IPS-NIHi7 (cell line): ENCODE data around the gene DPP7.

Experiments used
- DNase-seq: peaks from one replicate; pipeline ENCODE4 v3.0.0; 2012; ENCODE audit warnings: mixed read lengths; ENCODE audit errors: extremely low spot score

The DPP7 gene

DNA sequence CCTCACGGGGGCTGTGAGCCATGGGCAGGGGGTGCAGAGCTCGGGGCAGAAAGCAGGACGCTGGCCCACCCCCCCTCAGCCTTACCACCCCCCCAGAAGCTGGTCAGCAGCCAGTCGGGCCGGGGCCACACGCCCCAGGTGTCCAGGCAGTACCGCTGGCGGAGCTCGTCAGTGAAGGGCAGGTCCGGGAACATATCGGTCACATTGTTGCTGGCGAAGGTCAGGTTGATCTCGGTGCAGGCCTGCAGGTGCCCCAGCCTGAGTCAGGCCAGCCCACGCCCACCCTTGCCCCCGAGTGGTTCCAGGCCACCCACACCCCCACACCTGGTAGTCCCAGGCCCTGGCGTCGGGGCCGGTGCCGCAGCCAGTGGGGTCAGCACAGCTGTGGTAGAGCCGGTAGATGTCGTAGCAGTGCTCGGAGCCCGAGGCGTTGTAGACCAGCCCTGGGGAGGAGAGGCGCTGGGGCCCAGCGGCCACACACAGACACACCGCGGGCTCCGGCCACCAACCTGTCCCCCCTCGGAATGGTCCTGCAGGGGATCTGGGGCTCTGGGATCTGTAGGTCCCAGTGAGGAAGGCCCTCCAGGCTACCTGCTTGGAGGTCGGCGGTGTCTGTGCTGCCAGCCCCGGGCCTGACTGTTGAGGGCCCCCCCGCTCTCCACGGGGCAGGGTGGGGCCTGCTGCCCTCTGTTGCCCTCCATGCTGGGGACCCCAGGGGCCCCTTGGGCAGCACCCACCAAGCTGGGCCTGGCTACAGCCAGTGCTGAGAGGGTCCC is 2.6 kb downstream of the DPP7 start:
- DNase-seq: no peak

DNA sequence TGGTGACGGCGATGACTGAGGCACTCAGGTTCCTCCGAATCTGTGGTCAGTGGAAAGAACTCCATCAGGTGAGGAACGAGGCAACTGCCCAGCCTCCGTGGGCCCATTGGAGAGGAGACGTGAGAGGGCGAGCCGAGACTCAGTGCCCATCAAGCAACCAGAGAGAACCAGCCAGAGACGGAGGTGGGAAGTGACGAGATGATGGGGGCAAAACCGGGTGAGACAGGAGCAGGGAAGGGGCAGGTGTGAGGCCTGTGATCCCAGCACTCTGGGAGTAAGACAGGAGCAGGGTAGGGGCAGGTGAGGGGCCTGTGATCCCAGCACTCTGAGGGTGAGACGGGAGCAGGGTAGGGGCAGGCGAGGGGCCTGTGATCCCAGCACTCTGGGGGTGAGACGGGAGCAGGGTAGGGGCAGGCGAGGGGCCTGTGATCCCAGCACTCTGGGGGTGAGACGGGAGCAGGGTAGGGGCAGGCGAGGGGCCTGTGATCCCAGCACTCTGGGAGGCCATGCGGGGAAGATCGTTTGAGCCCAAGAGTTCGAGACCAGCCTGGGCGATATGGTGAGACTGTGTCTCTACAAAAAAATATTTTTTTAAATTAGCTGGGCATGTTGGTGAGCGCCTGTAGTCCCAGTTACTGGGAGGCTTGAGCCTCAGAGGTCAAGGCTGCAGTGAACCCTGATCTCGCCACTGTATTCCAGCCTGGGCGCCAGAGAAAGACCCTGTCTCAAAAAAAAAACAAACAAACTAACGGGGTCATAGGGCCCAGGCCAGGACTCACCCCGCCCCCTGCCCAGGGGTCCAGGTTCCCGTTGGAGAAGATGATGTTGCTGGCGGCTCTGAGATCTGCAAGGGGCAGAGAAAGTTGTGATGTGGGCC is 3.4 kb downstream of the DPP7 start:
- DNase-seq: no peak

DNA sequence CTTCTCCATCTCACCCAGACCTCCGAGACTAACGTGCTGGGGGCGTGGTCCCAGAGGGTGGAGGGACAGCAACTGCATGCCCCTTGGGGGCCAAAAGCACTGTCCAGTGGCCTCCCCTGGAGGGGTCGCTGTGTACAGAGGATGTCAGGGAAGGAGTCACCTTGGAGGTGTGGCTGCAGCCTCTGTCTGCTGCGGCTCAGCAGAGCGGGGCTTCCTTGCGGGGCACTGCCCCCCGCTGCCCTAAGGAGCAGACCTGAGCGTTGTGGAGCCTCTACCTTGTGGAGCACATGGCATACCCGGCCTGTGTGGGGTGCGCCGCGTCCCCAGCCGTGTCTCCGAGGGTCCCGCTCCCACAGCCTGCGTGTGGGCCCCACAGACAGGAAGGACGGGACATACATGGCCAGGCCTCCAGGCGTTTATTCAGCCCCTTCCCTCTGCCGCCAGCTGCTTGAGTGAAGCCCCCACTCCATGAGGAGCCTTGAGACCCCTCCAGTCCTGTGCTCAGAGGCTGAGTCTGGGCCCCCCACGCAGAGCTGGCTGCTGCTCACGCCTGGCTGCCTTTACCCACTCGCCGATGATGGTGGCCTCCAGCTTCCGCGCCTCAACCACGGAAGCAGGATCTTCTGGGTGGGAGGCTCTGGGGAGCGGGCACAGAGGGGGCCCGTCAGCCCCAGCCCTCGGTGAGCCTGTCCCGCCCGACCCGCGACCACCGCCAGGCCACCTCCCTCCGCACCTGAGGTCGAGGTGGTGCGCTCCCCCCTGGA is 4.2 kb downstream of the DPP7 start:
- no peak for DNase-seq

DNA sequence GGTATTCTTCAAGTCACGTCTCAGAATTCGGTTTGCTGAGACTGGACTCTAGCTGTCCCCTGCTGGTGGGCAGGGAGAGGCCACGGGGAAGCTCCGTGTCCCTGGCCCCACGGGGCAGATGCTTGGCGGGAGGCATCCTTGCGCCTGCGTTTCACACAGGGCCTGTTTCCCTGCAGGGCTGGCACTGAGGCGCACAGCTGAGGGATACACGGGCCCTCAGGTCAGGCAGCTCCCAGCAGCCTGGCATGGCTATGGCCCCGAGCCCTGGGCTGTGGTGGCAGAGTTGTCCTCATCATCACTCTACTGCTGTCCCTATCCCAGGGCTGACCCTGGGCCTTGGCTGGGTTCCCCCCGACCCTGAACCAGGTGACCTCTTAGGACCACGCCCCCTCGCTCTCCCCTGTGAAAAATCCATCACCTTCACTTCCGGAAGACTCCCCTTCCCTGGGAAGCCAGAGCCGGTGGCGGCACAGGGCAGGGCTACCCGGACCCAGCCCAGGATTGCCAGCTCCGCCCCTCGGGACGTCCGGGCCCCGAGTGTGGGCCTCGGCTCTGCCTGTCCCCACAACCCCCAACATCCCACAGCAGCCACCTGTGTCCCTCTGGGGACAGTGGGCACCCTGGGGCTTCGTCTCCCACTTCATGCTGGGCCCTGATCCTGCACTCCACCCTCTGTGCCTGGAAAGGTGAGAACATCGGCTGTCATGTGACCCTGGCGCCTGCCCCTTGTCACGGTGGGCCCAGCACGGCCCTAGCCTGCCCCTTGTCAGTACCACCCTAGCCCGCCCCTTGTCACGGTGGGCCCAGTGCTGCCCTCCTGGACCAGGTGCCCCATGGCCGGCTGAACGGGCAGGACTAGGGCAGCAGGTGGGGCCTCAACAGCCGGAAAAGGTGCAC is 5.0 kb downstream of the DPP7 start:
- DNase-seq: no peak

DNA sequence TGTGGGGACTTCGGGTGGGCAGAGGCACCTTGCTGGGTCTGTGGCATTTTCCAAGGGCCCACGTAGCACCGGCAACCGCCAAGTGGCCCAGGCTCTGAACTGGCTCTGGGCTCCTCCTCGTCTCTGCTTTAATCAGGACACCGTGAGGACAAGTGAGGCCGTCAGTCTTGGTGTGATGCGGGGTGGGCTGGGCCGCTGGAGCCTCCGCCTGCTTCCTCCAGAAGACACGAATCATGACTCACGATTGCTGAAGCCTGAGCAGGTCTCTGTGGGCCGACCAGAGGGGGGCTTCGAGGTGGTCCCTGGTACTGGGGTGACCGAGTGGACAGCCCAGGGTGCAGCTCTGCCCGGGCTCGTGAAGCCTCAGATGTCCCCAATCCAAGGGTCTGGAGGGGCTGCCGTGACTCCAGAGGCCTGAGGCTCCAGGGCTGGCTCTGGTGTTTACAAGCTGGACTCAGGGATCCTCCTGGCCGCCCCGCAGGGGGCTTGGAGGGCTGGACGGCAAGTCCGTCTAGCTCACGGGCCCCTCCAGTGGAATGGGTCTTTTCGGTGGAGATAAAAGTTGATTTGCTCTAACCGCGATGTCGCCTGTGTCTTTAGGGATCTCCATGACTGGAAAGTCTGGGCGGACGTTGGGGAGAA is 5.8 kb downstream of the DPP7 start:
- no peak for DNase-seq

DNA sequence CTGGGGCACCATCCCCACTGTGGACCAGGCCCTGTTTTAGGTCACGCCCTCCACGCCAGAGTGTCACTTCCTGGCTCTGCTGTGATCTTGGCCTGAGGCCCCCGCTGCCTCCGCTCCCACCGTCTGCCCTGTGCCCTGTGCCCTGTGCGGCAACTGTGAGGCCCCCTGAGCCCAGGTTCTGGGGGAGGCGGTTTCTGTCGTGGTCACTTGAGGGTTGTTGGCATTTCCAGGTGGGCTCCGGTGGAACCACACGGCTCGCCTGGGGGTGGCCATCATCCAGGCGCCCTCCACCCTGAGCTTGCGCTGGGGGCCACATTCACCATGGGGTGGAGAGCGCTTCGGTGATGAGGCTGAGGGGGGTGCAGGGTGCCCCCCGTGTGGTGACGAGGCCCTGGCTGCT is 6.6 kb downstream of the DPP7 start:
- no peak for DNase-seq

DNA sequence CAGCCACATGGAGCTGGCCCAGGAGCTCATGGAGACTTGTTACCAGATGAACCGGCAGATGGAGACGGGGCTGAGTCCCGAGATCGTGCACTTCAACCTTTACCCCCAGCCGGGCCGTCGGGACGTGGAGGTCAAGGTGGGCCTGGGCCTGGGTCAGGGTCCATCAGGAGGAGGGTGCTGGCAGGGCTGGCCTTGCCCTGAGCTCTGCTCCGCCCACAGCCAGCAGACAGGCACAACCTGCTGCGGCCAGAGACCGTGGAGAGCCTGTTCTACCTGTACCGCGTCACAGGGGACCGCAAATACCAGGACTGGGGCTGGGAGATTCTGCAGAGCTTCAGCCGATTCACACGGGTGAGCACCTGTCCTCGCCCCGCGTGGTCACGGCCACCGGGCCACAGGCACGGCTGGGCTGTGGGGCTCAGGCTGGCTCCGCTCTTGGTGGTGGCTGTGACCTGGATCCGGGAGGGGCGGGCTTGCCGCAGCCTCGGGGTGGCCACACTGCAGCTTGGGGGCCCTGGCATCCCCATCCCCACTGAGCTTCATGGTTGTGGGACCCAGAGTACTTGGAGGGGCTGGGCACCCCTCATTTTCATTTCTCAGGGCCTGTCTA is 7.1 kb downstream of the DPP7 start:
- DNase-seq: no peak

DNA sequence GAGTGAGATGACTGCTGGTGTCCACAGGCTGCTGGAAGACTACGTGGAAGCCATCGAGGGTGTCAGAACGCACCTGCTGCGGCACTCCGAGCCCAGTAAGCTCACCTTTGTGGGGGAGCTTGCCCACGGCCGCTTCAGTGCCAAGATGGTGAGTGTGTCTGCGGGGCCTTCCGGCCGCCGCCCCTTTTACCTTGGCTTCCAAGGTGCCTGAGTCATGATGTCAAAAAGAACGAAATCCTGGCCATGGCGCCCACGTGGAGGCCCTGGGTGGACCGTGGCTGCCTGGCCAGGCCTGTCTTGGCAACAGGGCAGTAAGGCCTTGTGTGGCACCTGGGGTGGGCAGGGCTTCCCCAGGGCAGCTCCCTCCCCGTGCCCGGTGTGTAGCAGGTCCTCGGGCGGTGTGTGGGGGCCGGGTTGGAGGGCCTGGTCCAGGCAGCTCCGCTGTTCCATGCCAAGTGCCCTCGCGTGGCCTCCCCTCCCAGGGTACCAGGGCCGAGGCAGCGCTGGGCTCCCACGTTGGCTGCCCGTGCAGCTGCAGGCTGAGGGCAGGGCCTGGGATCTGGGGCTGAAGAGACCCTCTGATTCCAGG is 7.8 kb downstream of the DPP7 start:
- no peak for DNase-seq

DNA sequence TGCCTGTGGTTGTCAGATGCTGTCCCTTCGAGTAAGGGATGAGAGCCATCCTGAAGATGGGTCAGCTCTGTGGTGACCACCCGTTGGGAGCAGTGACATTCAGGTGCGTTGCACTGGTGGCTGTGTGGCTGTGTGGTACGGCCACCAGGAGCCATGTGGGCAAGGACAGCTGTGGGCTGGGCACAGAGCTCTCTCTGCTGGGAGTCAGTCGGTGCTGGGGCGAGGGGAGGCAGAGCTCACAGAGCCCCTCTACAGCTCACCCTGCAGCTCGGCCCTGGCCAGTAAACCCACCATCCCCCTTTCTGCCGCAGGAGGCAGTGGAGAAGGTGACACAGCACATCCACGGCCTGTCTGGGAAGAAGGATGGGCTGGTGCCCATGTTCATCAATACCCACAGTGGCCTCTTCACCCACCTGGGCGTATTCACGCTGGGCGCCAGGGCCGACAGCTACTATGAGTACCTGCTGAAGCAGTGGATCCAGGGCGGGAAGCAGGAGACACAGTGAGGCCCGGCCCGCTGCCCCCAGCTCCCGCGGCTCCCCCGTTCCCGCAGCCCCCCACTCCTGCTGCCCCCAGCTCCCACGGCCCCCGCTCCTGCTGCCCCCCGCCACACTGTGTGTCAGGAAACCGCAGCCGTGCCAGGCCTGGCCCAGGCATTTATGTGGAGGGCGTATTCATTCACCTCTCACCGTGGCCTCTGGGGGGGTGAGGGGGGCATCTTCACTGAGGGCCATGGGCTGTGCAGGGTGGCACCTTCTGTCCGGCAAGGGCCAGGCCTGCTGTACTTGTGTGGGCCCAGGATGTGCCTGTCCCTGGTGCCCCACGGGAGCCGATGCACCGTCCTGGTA is 8.5 kb downstream of the DPP7 start:
- no peak for DNase-seq

DNA sequence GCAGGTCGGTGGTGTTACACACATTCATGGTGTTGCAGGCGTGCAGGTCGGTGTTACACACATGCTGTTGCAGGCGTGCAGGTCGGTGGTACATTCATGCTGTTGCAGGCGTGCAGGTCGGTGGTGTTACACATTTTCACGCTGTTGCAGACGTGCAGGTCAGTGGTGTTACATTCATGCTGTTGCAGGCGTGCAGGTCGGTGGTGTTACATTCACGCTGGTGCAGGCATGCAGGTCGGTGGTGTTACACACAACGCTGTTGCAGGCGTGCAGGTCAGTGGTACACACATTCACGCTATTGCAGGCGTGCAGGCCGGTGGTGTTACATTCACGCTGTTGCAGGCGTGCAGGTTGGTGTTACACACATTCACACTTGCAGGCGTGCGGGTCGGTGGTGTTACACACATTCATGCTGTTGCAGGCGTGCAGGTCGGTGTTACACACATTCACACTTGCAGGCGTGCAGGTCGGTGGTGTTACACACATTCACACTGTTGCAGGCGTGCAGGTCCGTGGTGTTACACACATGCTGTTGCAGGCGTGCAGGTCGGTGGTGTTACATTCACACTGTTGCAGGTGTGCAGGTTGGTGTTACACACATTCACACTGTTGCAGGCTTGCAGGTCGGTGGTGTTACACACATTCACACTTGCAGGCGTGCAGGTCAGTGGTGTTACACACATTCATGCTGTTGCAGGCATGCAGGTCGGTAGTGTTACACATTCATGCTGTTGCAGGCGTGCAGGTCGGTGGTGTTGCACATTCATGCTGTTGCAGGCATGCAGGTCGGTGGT is 11.1 kb downstream of the DPP7 start:
- no peak for DNase-seq

DNA sequence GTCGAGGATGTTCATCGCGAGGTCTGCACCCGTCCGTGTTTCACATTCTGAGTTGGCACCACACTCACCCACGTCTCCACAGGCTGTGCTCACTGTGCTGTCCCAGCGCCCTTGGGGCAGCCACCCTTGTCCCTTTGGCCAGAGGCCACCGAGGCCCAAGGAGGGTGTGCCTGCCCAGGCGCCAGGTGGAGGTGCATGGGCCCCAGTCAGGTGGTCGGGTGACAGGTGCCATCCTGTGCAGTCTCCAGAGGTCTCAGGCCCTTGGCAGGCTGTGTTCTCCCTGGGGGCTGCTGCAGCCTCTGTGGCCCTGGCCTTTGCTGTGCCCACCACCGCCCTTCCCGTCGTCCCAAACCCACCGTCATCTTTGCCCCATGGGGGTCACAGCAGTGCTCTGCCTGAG is 15.3 kb downstream of the DPP7 start:
- no peak for DNase-seq

DNA sequence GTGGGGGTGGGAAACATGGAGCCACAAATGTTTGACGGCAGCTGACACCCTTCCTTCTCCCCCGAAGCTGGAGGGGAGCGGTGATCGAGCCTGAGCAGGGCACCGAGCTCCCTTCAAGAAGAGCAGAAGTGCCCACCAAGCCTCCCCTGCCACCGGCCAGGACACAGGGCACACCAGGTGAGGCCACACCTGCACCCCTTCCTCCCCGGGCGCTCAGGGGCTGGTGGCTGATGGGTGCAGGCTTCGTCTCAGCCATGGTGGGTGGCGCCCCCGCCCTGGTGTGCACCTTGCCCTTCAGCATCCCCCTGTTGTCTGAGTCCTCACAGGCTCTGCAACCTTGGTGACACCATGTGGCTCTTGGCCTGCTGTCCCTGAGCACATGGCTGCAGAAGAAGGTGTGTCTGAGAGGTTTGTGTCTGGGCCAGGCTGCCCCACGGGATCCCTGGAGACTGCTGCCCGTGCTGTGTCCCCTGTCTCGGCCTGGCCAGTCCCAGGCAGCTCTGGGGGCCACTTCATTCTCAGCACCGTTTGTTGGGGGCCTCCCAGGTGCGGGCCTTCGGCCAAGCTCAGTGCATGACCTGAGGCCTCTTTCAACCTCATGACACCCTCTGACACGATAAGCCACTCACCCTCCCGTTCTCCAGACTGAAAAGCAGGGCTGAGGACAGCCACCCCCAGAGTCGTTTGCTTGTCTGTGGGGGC is 16.6 kb downstream of the DPP7 start:
- DNase-seq: no peak

DNA sequence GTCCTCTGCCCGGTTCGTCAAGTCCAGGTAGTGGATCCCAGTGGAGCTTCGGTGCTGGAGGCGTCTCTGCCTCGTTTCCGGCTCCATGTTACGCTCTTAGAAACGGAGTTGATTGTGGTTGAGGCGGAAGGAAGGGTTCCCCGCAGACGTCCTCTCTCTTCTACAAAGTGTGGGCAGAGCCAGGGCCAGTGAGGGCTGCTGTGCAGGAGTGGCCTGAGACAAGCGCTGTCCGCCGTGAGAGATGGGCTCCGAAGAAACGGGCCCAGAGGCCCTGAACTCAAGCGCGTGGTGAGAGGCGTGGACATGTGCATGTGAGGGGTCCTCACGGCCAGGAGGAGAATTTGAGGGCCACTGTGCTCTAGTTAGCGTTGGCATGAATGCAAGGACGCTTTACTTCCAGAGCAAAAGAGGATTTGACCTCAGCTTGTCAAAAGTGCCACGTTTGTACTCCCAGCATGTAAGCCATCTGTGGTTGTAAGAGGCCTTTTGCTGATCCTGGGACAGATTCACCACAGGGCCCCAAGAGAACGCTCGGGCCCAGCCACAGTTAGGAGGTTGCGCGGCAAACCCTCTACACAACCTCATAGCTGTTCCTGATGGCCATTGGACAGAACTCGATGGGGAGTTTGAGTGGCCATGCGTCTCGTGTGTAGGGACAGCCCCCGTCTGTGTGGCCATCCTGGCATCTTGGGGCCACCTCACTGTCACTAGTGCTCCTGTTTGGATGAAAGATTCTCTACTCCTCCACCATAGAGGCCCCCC is 17.6 kb downstream of the DPP7 start:
- no peak for DNase-seq

DNA sequence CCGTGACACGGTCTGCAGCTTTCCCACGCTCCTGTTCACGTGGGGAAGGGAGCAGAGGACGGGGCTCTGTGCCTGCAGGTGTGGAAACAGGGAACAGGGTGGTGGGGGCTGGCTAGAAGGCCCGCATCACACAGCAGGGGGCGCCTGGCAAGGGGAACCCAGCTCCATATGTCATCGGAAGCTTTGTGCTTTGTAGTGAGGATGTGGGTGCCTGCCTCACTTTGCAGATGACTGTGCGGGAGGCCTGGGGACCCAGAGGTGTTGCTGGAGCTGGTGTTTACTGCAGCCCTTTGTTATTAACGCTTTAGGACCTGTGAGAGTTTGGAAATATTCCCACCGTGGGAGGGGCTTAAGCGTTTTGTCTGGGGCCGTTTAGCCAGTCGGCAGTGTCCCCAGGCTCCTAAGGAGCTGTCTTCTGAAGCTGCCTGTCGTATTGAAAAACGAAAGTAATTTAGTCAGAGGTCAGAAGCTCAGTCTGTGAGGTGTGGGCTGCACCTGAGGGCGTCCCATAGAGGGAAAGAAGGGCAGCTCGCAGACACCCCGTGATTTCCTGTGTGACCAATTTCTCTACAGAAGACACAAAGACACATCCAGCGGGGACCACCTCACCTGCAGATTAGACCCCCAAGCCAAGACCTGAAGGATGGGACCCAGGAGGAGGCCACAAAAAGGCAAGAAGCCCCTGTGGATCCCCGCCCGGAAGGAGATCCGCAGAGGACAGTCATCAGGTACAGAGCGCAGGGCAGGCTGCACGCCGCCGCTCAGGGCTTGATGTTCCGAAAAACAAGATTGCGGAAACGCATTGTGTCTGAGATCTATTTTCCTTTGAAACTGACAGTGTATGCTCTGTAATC is 18.6 kb downstream of the DPP7 start:
- DNase-seq: no peak

DNA sequence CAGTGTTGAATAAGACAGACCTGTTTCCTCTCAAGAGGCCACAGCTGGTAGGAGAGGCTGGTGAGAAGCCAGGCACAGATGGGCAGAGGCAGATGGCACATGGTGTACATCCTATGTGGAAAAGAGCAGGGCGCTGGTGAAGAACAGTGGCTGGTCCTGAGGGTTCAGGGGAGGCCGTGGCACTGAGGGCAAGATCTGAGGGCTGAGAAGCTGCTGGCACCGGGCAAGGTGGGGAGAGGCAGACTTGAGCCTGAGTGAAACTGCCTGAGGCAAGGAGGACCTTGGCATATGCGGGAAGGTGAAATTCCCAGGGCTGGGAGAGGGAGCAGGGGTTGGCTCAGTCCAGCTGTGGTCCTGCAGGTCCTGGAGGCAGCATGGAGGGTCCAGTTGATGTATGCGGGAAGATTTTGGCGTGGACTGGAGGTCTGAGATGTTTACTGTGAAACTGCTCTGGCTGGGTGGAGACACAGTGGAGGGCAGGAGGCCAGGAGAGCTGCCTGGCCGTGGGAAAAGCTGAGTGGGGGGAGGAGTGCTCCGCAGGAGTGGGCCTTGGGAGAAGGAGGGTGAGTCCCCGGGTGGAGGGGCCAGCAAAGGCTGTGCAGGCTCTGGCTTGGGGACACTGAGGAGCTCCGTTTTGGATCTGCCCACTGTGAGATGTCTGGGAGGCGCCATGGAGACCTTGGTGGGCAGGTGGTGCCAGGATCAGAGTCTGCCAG is 25.1 kb downstream of the DPP7 start:
- no peak for DNase-seq
